GM12801 (cell line): ENCODE data around the gene ENDOV.

Experiments used
- TF ChIP-seq, protein P1 (sequence below): IDR thresholded peaks from one replicate; pipeline ENCODE4 v1.5.1; 2011; ENCODE audit warnings: control low read depth; ENCODE audit not compliant: insufficient read length; ENCODE audit errors: extremely low read depth

ENDOV gene

DNA sequence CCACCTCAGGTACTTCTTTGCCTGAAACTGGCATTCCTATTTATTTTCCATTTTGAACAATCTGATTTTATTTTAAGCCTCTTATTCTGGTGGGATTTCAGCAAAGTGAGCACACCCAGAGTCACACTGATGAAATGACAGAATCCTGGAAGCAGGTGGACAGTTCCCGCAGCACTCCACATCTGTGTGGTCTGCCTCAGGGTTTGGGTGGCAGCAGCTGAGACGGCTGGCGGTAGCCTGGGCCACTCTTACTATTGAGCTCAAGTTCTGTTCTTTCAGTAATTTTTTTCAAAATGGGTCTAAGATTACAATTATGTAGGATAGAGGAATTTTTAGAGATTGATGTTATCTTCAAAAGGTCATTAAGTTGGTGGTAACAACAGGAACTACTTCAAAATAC is 32.5 kb upstream of the ENDOV start:
- TF ChIP-seq, protein P1, sequence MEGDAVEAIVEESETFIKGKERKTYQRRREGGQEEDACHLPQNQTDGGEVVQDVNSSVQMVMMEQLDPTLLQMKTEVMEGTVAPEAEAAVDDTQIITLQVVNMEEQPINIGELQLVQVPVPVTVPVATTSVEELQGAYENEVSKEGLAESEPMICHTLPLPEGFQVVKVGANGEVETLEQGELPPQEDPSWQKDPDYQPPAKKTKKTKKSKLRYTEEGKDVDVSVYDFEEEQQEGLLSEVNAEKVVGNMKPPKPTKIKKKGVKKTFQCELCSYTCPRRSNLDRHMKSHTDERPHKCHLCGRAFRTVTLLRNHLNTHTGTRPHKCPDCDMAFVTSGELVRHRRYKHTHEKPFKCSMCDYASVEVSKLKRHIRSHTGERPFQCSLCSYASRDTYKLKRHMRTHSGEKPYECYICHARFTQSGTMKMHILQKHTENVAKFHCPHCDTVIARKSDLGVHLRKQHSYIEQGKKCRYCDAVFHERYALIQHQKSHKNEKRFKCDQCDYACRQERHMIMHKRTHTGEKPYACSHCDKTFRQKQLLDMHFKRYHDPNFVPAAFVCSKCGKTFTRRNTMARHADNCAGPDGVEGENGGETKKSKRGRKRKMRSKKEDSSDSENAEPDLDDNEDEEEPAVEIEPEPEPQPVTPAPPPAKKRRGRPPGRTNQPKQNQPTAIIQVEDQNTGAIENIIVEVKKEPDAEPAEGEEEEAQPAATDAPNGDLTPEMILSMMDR: no peak

GRCh38 chr17:80382956-80383355 is 32.0 kb upstream of the ENDOV start:
- TF ChIP-seq, protein P1: no peak

DNA sequence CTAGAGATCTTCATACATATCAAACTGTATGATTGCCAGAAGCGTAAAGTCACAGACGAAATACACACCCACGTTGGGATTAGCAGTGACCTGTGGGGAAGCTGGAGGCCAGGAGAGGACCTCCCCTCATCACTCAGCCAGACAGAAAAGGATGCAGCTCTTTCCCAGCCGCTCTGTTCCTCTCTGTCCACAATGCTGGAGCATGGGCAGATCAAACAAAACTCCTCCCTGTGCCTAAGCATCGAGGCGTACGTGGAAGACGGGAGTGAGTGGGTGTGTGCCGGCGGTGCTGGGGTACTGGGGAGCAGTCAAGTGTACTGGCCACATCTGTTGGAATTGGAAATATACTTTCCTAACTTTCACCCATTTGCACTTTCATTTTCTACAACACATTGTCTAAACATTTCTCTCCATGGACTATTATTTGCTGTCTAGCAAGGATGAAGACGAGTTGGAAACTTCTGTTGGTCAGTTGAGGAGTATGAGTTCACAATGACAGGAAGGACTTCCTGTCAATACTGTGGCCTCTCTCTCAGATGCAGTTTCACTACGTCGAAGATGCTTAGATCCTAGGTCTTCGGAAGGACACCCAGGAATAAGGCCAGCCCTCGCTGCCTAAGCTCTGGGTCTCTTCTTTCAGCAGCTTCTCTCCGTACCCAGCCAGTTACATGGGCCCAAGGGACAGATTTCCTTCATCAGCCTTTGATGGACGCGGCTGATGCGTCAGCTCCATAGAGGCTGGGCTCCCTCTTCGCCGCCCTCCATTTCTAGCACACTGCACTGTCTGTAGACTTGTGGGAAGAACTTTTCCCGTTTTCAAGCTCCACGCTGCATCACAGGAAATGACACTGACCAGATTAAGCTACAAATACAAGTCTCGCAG is 30.6 kb upstream of the ENDOV start:
- TF ChIP-seq, protein P1: no peak

DNA sequence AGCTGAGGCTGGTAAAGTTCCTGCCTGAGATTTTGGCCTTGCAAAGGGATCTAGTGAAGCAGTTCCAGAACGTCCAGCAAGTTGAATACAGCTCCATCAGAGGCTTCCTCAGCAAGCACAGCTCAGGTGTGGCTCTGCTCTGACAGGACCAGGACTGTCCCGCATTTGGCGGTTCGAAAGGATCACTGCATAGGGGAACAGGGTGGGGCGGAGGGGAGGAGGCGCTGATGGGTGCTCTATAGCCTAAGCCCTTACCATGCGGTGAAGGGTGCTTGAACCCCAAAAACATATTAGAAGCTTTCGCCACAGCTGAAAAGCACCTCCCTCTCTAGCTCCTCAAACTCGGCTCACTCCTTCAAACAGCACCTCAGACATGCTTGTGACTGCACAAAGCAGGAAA is 29.9 kb upstream of the ENDOV start:
- TF ChIP-seq, protein P1: no peak

GRCh38 chr17:80386341-80386740 is 28.6 kb upstream of the ENDOV start:
- TF ChIP-seq, protein P1: no peak

GRCh38 chr17:80387071-80387470 is 27.9 kb upstream of the ENDOV start:
- TF ChIP-seq, protein P1: no peak

DNA sequence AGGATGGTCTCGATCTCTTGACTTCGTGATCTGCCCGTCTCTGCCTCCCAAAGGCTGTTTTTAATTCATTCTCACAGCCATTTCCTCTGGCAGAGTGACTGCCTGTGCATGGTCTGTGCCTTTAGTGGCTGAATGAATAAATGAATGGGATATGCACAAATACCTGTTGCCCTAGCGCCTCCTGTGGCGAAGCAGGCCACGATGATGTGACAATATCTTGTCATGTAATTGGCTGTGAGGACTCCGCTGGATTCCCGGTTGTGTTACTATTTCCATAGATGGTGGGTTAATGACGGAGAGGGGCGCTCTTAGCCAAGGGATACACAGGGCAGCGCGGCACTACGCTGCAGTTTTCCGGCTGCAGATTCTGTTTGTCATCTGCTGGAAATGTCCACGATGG is 26.8 kb upstream of the ENDOV start:
- TF ChIP-seq, protein P1: no peak
